Measurements from ENCODE around the gene MOB3B. TPM values are rescaled to one million over a fixed set of nuclear protein-coding genes. Genes with fewer than 3 reads are reported as not detected.
"Not testable (repeated sequence)": the region's sequence is repeated elsewhere in the genome, so short reads cannot be mapped to it uniquely, and the experiment has no call there.

The MOB3B gene
- total and polyA plus RNA-seq, 2 of the 13 experiments (the other 11 are each of a cell fraction or from before 2014, with no cell fraction given), result 0.03 to 0.09 TPM

GRCh38 chr9:27500902-27501301 lies 28.7 kb downstream of the MOB3B start:
- H3K9me3 ChIP-seq (ENCODE audit: low read length); BruUV-seq (replicated peaks); H3K9ac ChIP-seq (ENCODE audit: insufficient read depth, low read depth, low read length); H3K36me3 ChIP-seq (replicated peaks in 1 of 2; ENCODE audit: control insufficient read depth in 1 of 2, insufficient read depth in 2 of 2, low read length in 2 of 2); H3K4me3 ChIP-seq (replicated peaks in 1 of 3; ENCODE audit: insufficient read depth in 1 of 3, low read depth in 2 of 3, low read length in 3 of 3); H4K20me1 ChIP-seq (ENCODE audit: insufficient read depth, low read length); POLR2A ChIA-PET; ATAC-seq; H3K4me2 ChIP-seq (ENCODE audit: low read depth, low read length); in situ Hi-C loops (cut with HindIII; ENCODE audit: extremely low pct_ligation_motif_present, low pct_unique_long_range_greater_than_20kb); H3K79me2 ChIP-seq (ENCODE audit: insufficient read depth, low read length); FAIRE-seq; CTCF ChIA-PET (ENCODE audit: low intra/inter-chr PET ratio, low total read pairs); H3K4me1 ChIP-seq (ENCODE audit: insufficient read depth, low read length); DNase-seq (ENCODE audit: low spot score); H3K27me3 ChIP-seq (ENCODE audit: control insufficient read depth in 1 of 2, insufficient read depth in 2 of 2, low read length in 2 of 2); intact Hi-C loops (cut with micrococcal nuclease; ENCODE audit: unreplicated experiment); H3K27ac ChIP-seq (ENCODE audit: extremely low read length, insufficient read depth, low read length); H2AFZ ChIP-seq (ENCODE audit: low read length): not testable (repeated sequence)
- WGBS (ENCODE audit: low lambda C conversion rate), result 31% methylated on average over 3 of the region's 3 CpGs

- TF ChIP-seq ZNF282 (IDR thresholded peaks at IDR 0.05; ENCODE audit: partially characterized antibody) (no peak), NFIB (CRISPR knock-in tag; IDR thresholded peaks at IDR 0.05; ENCODE audit: borderline replicate concordance) (no peak), ZBTB42 (CRISPR knock-in tag; IDR thresholded peaks at IDR 0.05) (no peak), ZFP37 (CRISPR knock-in tag; IDR thresholded peaks at IDR 0.05; ENCODE audit: borderline replicate concordance) (no peak), SKIL (CRISPR knock-in tag; IDR thresholded peaks at IDR 0.05; ENCODE audit: borderline replicate concordance) (no peak)
- TF ChIP-seq, protein P1, sequence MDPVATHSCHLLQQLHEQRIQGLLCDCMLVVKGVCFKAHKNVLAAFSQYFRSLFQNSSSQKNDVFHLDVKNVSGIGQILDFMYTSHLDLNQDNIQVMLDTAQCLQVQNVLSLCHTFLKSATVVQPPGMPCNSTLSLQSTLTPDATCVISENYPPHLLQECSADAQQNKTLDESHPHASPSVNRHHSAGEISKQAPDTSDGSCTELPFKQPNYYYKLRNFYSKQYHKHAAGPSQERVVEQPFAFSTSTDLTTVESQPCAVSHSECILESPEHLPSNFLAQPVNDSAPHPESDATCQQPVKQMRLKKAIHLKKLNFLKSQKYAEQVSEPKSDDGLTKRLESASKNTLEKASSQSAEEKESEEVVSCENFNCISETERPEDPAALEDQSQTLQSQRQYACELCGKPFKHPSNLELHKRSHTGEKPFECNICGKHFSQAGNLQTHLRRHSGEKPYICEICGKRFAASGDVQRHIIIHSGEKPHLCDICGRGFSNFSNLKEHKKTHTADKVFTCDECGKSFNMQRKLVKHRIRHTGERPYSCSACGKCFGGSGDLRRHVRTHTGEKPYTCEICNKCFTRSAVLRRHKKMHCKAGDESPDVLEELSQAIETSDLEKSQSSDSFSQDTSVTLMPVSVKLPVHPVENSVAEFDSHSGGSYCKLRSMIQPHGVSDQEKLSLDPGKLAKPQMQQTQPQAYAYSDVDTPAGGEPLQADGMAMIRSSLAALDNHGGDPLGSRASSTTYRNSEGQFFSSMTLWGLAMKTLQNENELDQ (CRISPR knock-in tag; IDR thresholded peaks at IDR 0.05; ENCODE audit: borderline replicate concordance), result no peak
- TF ChIP-seq, protein P2, sequence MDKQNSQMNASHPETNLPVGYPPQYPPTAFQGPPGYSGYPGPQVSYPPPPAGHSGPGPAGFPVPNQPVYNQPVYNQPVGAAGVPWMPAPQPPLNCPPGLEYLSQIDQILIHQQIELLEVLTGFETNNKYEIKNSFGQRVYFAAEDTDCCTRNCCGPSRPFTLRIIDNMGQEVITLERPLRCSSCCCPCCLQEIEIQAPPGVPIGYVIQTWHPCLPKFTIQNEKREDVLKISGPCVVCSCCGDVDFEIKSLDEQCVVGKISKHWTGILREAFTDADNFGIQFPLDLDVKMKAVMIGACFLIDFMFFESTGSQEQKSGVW (CRISPR knock-in tag; IDR thresholded peaks at IDR 0.05; ENCODE audit: borderline replicate concordance), result no peak
- no peak overlapping the region for H3K27ac ChIP-seq (ENCODE audit: extremely low read length, insufficient read depth, low read length)
- H3K79me2 ChIP-seq (ENCODE audit: insufficient read depth, low read length), result no peaks in the 10 kb centered on the region
- DNase-seq (ENCODE audit: low spot score) (no peak), ATAC-seq (no peak), FAIRE-seq (no peak)
- no peaks in the 10 kb centered on the region; a peak in 1 of 5 replicates for H3K27me3 ChIP-seq (ENCODE audit: control insufficient read depth in 1 of 2, insufficient read depth in 2 of 2, low read length in 2 of 2)
- no peaks in the 10 kb centered on the region for H3K9me3 ChIP-seq (ENCODE audit: low read length)
- 6% methylated on average over 2 of the region's 2 CpGs for WGBS (ENCODE audit: low lambda C conversion rate)
- H3K36me3 ChIP-seq (replicated peaks in 1 of 2; ENCODE audit: control insufficient read depth in 1 of 2, insufficient read depth in 2 of 2, low read length in 2 of 2), result no peaks in the 10 kb centered on the region
- no peaks in the 10 kb centered on the region for H3K4me1 ChIP-seq (ENCODE audit: insufficient read depth, low read length)
- in situ Hi-C loops (cut with HindIII; ENCODE audit: extremely low pct_ligation_motif_present, low pct_unique_long_range_greater_than_20kb) (no loop called here), intact Hi-C loops (cut with micrococcal nuclease; ENCODE audit: unreplicated experiment) (no loop called here)
- no peaks in the 10 kb centered on the region for H4K20me1 ChIP-seq (ENCODE audit: insufficient read depth, low read length)
- no peak overlapping the region for H2AFZ ChIP-seq (ENCODE audit: low read length)
- ChIA-PET POLR2A (no interaction called here), CTCF (ENCODE audit: low intra/inter-chr PET ratio, low total read pairs) (no interaction called here)
- H3K4me2 ChIP-seq (ENCODE audit: low read depth, low read length), result no peak overlapping the region
- no TSS peak for BruUV-seq (replicated peaks)
- H3K4me3 ChIP-seq (replicated peaks in 1 of 3; ENCODE audit: insufficient read depth in 1 of 3, low read depth in 2 of 3, low read length in 3 of 3), result no peak overlapping the region
- H3K9ac ChIP-seq (ENCODE audit: insufficient read depth, low read depth, low read length), result no peak overlapping the region
These were observed 30.2 kb downstream of the MOB3B start for GRCh38 chr9:27499451-27499850.

All from HepG2 (cell line).